OCI-LY1 (cell line): ENCODE measurements around the gene FAT1.

Experiments used
- EZH2 ChIP-seq: fragments of 200-600 bp; sonication (generic), shearing (Covaris generic); IDR thresholded peaks from 2 replicates; pipeline ENCODE4 v1.8.0; 2017; ENCODE audit warnings: borderline replicate concordance, mixed run types, mild to moderate bottlenecking, antibody characterized with exemption, low read length, moderate library complexity, mixed read lengths
- TF ChIP-seq, protein P1 (sequence below): fragments of 200-600 bp; sonication (generic), shearing (Covaris generic); IDR thresholded peaks from 2 replicates; pipeline ENCODE4 v1.5.1; 2017; ENCODE audit warnings: mild to moderate bottlenecking, antibody characterized with exemption, low read length, moderate library complexity, mixed read lengths

DNA sequence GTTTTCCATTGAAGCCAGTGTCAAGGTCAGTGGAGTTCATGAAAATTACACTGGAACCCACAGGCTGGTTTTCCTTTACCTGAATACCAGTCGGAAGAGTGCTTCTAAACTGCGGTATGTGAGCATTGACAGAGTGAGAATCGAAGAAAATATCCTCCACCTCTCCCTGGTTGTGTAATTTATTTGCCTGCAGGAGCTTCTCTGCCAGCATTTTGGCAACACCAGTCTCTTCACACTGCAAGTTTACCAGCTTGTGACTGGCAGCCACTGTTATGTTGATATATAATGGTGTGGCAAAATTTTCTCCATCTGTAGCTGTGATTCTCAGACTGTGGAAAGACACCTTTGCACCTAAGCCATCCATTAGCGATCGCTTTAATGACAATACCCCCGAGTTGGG, 16.1 kb downstream of the FAT1 start:
- TF ChIP-seq, protein P1, sequence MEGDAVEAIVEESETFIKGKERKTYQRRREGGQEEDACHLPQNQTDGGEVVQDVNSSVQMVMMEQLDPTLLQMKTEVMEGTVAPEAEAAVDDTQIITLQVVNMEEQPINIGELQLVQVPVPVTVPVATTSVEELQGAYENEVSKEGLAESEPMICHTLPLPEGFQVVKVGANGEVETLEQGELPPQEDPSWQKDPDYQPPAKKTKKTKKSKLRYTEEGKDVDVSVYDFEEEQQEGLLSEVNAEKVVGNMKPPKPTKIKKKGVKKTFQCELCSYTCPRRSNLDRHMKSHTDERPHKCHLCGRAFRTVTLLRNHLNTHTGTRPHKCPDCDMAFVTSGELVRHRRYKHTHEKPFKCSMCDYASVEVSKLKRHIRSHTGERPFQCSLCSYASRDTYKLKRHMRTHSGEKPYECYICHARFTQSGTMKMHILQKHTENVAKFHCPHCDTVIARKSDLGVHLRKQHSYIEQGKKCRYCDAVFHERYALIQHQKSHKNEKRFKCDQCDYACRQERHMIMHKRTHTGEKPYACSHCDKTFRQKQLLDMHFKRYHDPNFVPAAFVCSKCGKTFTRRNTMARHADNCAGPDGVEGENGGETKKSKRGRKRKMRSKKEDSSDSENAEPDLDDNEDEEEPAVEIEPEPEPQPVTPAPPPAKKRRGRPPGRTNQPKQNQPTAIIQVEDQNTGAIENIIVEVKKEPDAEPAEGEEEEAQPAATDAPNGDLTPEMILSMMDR = no peak
- TF ChIP-seq EZH2 = no peak
